SU-DHL-6 (cell line): ENCODE data around the gene GPR42.
A peak's percentile ranks its signal among the peaks of the same experiment; 100 is the strongest.

Experiments used
- H2AFZ ChIP-seq: fragments of 200-600 bp; sonication (generic); 2 replicates; pipeline ENCODE4 v1.6.1; 2014; ENCODE audit warnings: low read depth, mild to moderate bottlenecking, moderate library complexity, mixed read lengths, antibody characterized with exemption, low read length; ENCODE audit not compliant: severe bottlenecking
- H3F3A ChIP-seq: fragments of 200-600 bp; shearing (Covaris generic); 2 replicates; pipeline ENCODE4 v1.6.0; 2016; ENCODE audit warnings: antibody characterized with exemption, mild to moderate bottlenecking; ENCODE audit not compliant: insufficient read depth
- H3K27ac ChIP-seq: fragments of 200-600 bp; sonication (generic); 2 replicates; pipeline ENCODE4 v1.5.1; 2016; ENCODE audit warnings: low read depth, mild to moderate bottlenecking, low read length, moderate library complexity, mixed read lengths
- H3K27me3 ChIP-seq: fragments of 200-600 bp; sonication (generic), shearing (Covaris generic); 2 replicates; pipeline ENCODE4 v1.6.0; 2014; ENCODE audit warnings: mild to moderate bottlenecking, low read length
- H3K36me3 ChIP-seq: fragments of 200-600 bp; sonication (generic); 2 replicates; pipeline ENCODE4 v1.6.1; 2014; ENCODE audit warnings: mild to moderate bottlenecking, low read length, mixed read lengths
- H3K4me2 ChIP-seq: fragments of 300-600, 200-600 bp; shearing (Covaris generic), sonication (generic); 2 replicates; pipeline ENCODE4 v1.6.0; 2014; ENCODE audit warnings: low read length, low read depth, mild to moderate bottlenecking; ENCODE audit not compliant: poor library complexity, severe bottlenecking
- H3K4me3 ChIP-seq: fragments of 200-600 bp; sonication (generic); 2 replicates; pipeline ENCODE4 v1.5.1; 2014; ENCODE audit warnings: antibody characterized with exemption, low read length, mild to moderate bottlenecking, mixed read lengths; ENCODE audit not compliant: insufficient read depth, poor library complexity, severe bottlenecking
- H3K79me2 ChIP-seq: fragments of 200-600 bp; sonication (generic); 2 replicates; pipeline ENCODE4 v1.6.1; 2014; ENCODE audit warnings: mild to moderate bottlenecking, low read length, moderate library complexity; ENCODE audit not compliant: insufficient read depth
- H3K9ac ChIP-seq: fragments of 200-600 bp; sonication (generic); 2 replicates; pipeline ENCODE4 v1.7.0; 2014; ENCODE audit warnings: mild to moderate bottlenecking, low read length
- H3K9me2 ChIP-seq: fragments of 200-600 bp; sonication (generic); replicated peaks from 2 replicates; pipeline ENCODE4 v1.6.1; 2014; ENCODE audit warnings: low read length; ENCODE audit not compliant: insufficient read depth
- H3K9me3 ChIP-seq: fragments of 200-600 bp; sonication (generic); 2 replicates; pipeline ENCODE4 v1.6.1; 2014; ENCODE audit warnings: low read length, mixed read lengths; ENCODE audit not compliant: insufficient read depth
- H4K20me1 ChIP-seq: fragments of 200-600 bp; sonication (generic); 2 replicates; pipeline ENCODE4 v1.6.1; 2014; ENCODE audit warnings: low read depth, mild to moderate bottlenecking, antibody characterized with exemption, low read length, moderate library complexity, mixed read lengths
- CTCF ChIP-seq: fragments of 200-600 bp; sonication (generic); IDR thresholded peaks from one replicate; pipeline ENCODE4 v1.5.1; 2017; ENCODE audit warnings: antibody characterized with exemption, mild to moderate bottlenecking, low read length, moderate library complexity; ENCODE audit not compliant: insufficient read depth, poor library complexity, severe bottlenecking
- EZH2phosphoT487 ChIP-seq: fragments of 200-600 bp; sonication (generic), shearing (Covaris generic); conservative IDR thresholded peaks from 2 replicates; pipeline ENCODE4 v1.6.1; 2018; ENCODE audit warnings: mild to moderate bottlenecking, antibody characterized with exemption, low read length, moderate library complexity, mixed read lengths

GPR42 gene

GRCh38 chr19:35342430-35342829 is 28.4 kb upstream of the GPR42 start:
- no peak overlapping the region for H2AFZ ChIP-seq
- no peak overlapping the region for H3K27ac ChIP-seq
- H3K4me3 ChIP-seq: no peak overlapping the region
- TF ChIP-seq EZH2phosphoT487 (no peak), CTCF (no peak)
- no peaks in the 10 kb centered on the region for H3K27me3 ChIP-seq
- peaks cover 24% of the 10 kb centered on the region for H3K36me3 ChIP-seq
- H3F3A ChIP-seq: peaks cover 31% of the 10 kb centered on the region
- no peaks in the 10 kb centered on the region for H4K20me1 ChIP-seq
- no peak overlapping the region for H3K4me2 ChIP-seq
- no peak overlapping the region for H3K9ac ChIP-seq
- H3K79me2 ChIP-seq: no peaks in the 10 kb centered on the region
- H3K9me2 ChIP-seq: no peaks in the 10 kb centered on the region
- H3K9me3 ChIP-seq: no peaks in the 10 kb centered on the region

GRCh38 chr19:35344511-35345031 is 26.3 kb upstream of the GPR42 start:
- H3K9me3 ChIP-seq: no peaks in the 10 kb centered on the region
- no peak overlapping the region for H2AFZ ChIP-seq
- H3K4me3 ChIP-seq: no peak overlapping the region
- no peak overlapping the region for H3K27ac ChIP-seq
- no peaks in the 10 kb centered on the region for H3K27me3 ChIP-seq
- H3K9ac ChIP-seq: no peak overlapping the region
- no peaks in the 10 kb centered on the region for H3K79me2 ChIP-seq
- H3K36me3 ChIP-seq: peaks cover 20% of the 10 kb centered on the region
- no peak overlapping the region for H3K4me2 ChIP-seq
- TF ChIP-seq CTCF: no peak
- H3F3A ChIP-seq: peaks cover 52% of the 10 kb centered on the region
- H3K9me2 ChIP-seq: no peaks in the 10 kb centered on the region
- H4K20me1 ChIP-seq: no peaks in the 10 kb centered on the region

- Histone ChIP-seq H3K9me3 (no peaks in the 10 kb centered on the region), H3K9me2 (no peaks in the 10 kb centered on the region), H3K79me2 (no peaks in the 10 kb centered on the region), H3F3A (peaks cover 53% of the 10 kb centered on the region), H3K4me3 (no peak overlapping the region), H3K9ac (no peak overlapping the region; the same call in 1 of the 2 replicates), H3K27me3 (no peaks in the 10 kb centered on the region), H3K27ac (peak overlapping the region; percentile 77), H3K4me2 (peak overlapping the region; percentile 15), H3K36me3 (peaks cover 20% of the 10 kb centered on the region), H2AFZ (no peak overlapping the region), H4K20me1 (no peaks in the 10 kb centered on the region)
- TF ChIP-seq CTCF: no peak
- TF ChIP-seq EZH2phosphoT487: no peak
Observed at GRCh38 chr19:35345671-35346111, 25.2 kb upstream of the GPR42 start.
